HEK293 (cell line): ENCODE results near the gene TRIM69.

Source experiments
- CTCF ChIA-PET: fragments of 350-600 bp; formaldehyde crosslinking; extraction: SDS; loops from one replicate; lab custom pipeline; 2021; ENCODE audit warnings: antibody characterized with exemption; lab: Yijun Ruan, JAX
- POLR2A ChIA-PET: fragments of 300-600 bp; formaldehyde crosslinking; extraction: SDS; loops from one replicate; lab custom pipeline; 2020; ENCODE audit warnings: antibody characterized with exemption, inconsistent platforms; lab: Yijun Ruan, JAX
- H3K27ac ChIP-seq: fragments of 200-500 bp; sonication (Bioruptor generic); 2 replicates; pipeline ENCODE4 v1.5.1; 2014; ENCODE audit warnings: low read depth, low read length, control low read depth, inconsistent platforms; ENCODE audit errors: extremely low read depth
- H3K36me3 ChIP-seq, 2 experiments: fragments of 200-500 bp in 1 of 2; sonication (Bioruptor generic) in 1 of 2; 1 replicate in 1 of 2; 2 replicates in 1 of 2; pipeline ENCODE4 v1.5.1; 2014 to 2017; ENCODE audit warnings: inconsistent platforms in 2 of 2, low read length in 2 of 2; ENCODE audit not compliant: control insufficient read depth in 2 of 2, insufficient read depth in 1 of 2
- H3K4me1 ChIP-seq: fragments of 200-500 bp; sonication (Bioruptor generic); 2 replicates; pipeline ENCODE4 v1.5.1; 2014; ENCODE audit warnings: mild to moderate bottlenecking, low read length, inconsistent platforms; ENCODE audit not compliant: control insufficient read depth, insufficient read depth
- H3K4me3 ChIP-seq: 2 replicates; pipeline ENCODE4 v1.5.1; 2011; ENCODE audit warnings: low read depth, mild to moderate bottlenecking, control low read depth, low read length, moderate library complexity
- H3K9me3 ChIP-seq: fragments of 200-500 bp; sonication (Bioruptor generic); 2 replicates; pipeline ENCODE4 v1.5.1; 2014; ENCODE audit warnings: low read depth, low read length, inconsistent platforms; ENCODE audit not compliant: control insufficient read depth, insufficient read depth
- GFI1B ChIP-seq: fragments of 450-650 bp; formaldehyde crosslinking; IDR thresholded peaks from 2 replicates; pipeline ENCODE4 v1.5.1; 2016; ENCODE audit warnings: missing biosample characterization, missing genetic modification characterization
- KLF16 ChIP-seq: fragments of 450-650 bp; formaldehyde crosslinking; IDR thresholded peaks from 2 replicates; pipeline ENCODE4 v1.5.1; 2017; ENCODE audit warnings: missing biosample characterization, missing genetic modification characterization
- KLF7 ChIP-seq: fragments of 450-650 bp; formaldehyde crosslinking; IDR thresholded peaks from 2 replicates; pipeline ENCODE4 v1.5.1; 2016; ENCODE audit warnings: missing biosample characterization, missing genetic modification characterization, borderline replicate concordance
- OSR2 ChIP-seq: fragments of 450-650 bp; formaldehyde crosslinking; IDR thresholded peaks from 2 replicates; pipeline ENCODE4 v1.5.1; 2016; ENCODE audit warnings: missing biosample characterization, missing genetic modification characterization
- SP7 ChIP-seq: fragments of 450-650 bp; formaldehyde crosslinking; IDR thresholded peaks from 2 replicates; pipeline ENCODE4 v1.5.1; 2016; ENCODE audit warnings: missing biosample characterization, missing genetic modification characterization
- TRIM28 ChIP-seq: IDR thresholded peaks from 2 replicates; pipeline ENCODE4 v1.6.1; 2011; ENCODE audit warnings: low read length, control low read depth, borderline replicate concordance
- YY1 ChIP-seq: fragments of 450-650 bp; formaldehyde crosslinking; IDR thresholded peaks from 2 replicates; pipeline ENCODE4 v1.5.1; 2018; ENCODE audit warnings: missing biosample characterization, missing genetic modification characterization
- ZBTB48 ChIP-seq: fragments of 450-650 bp; formaldehyde crosslinking; IDR thresholded peaks from 2 replicates; pipeline ENCODE4 v1.5.1; 2016; ENCODE audit warnings: missing biosample characterization, missing genetic modification characterization
- ZFHX2 ChIP-seq: fragments of 450-650 bp; formaldehyde crosslinking; conservative IDR thresholded peaks from 2 replicates; pipeline ENCODE4 v1.5.1; 2016; ENCODE audit warnings: missing biosample characterization, missing genetic modification characterization
- ZNF10 ChIP-seq: fragments of 450-650 bp; formaldehyde crosslinking; IDR thresholded peaks from 2 replicates; pipeline ENCODE4 v1.5.1; 2017; ENCODE audit warnings: missing biosample characterization, missing genetic modification characterization
- ZNF112 ChIP-seq: fragments of 450-650 bp; formaldehyde crosslinking; IDR thresholded peaks from 2 replicates; pipeline ENCODE4 v1.5.0; 2017; ENCODE audit warnings: missing biosample characterization, missing genetic modification characterization
- ZNF121 ChIP-seq: fragments of 450-650 bp; formaldehyde crosslinking; IDR thresholded peaks from 2 replicates; pipeline ENCODE4 v1.5.1; 2016; ENCODE audit warnings: missing biosample characterization, missing genetic modification characterization
- ZNF175 ChIP-seq: fragments of 450-650 bp; formaldehyde crosslinking; IDR thresholded peaks from 2 replicates; pipeline ENCODE4 v1.5.1; 2016; ENCODE audit warnings: missing biosample characterization, missing genetic modification characterization
- ZNF214 ChIP-seq: fragments of 450-650 bp; formaldehyde crosslinking; IDR thresholded peaks from 2 replicates; pipeline ENCODE4 v1.5.1; 2017; ENCODE audit warnings: missing biosample characterization, mild to moderate bottlenecking, missing genetic modification characterization, borderline replicate concordance
- ZNF311 ChIP-seq: fragments of 450-650 bp; formaldehyde crosslinking; IDR thresholded peaks from 2 replicates; pipeline ENCODE4 v1.5.1; 2017; ENCODE audit warnings: missing biosample characterization, missing genetic modification characterization, borderline replicate concordance
- TF ChIP-seq, protein P1 (sequence below): fragments of 450-650 bp; formaldehyde crosslinking; IDR thresholded peaks from 2 replicates; pipeline ENCODE4 v1.5.1; 2016; ENCODE audit warnings: missing biosample characterization, missing genetic modification characterization
- TF ChIP-seq, protein P2 (sequence below): fragments of 450-650 bp; formaldehyde crosslinking; optimal IDR thresholded peaks from 2 replicates; pipeline ENCODE3; 2016; ENCODE audit warnings: missing biosample characterization, mild to moderate bottlenecking, missing genetic modification characterization
- TF ChIP-seq, protein P3 (sequence below): fragments of 450-650 bp; formaldehyde crosslinking; IDR thresholded peaks from 2 replicates; pipeline ENCODE4 v1.5.1; 2016; ENCODE audit warnings: missing biosample characterization, missing genetic modification characterization
- TF ChIP-seq, protein P4 (sequence below): fragments of 450-650 bp; formaldehyde crosslinking; IDR thresholded peaks from 2 replicates; pipeline ENCODE4 v1.5.1; 2017; ENCODE audit warnings: missing biosample characterization, mild to moderate bottlenecking, missing genetic modification characterization, moderate library complexity

TRIM69 gene

DNA sequence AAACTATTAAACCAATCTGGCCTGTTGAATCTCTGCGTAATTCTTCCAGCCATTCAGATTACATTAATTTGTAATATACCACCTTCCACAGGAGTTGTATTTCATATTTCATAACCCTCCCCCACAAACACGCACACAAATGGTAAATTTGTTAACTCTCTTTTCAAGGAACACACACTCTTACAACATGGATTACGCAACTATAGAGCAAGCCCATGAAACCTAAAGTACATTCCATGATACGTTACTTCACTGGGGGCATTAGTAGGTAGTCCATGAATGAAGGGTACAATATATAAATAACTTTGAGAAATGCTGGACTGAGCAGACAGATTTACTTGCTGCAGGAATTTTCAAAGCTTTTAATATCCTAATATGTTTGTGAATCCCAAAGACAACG, 65.0 kb downstream of the TRIM69 start (continued):
- TF ChIP-seq, protein P1, sequence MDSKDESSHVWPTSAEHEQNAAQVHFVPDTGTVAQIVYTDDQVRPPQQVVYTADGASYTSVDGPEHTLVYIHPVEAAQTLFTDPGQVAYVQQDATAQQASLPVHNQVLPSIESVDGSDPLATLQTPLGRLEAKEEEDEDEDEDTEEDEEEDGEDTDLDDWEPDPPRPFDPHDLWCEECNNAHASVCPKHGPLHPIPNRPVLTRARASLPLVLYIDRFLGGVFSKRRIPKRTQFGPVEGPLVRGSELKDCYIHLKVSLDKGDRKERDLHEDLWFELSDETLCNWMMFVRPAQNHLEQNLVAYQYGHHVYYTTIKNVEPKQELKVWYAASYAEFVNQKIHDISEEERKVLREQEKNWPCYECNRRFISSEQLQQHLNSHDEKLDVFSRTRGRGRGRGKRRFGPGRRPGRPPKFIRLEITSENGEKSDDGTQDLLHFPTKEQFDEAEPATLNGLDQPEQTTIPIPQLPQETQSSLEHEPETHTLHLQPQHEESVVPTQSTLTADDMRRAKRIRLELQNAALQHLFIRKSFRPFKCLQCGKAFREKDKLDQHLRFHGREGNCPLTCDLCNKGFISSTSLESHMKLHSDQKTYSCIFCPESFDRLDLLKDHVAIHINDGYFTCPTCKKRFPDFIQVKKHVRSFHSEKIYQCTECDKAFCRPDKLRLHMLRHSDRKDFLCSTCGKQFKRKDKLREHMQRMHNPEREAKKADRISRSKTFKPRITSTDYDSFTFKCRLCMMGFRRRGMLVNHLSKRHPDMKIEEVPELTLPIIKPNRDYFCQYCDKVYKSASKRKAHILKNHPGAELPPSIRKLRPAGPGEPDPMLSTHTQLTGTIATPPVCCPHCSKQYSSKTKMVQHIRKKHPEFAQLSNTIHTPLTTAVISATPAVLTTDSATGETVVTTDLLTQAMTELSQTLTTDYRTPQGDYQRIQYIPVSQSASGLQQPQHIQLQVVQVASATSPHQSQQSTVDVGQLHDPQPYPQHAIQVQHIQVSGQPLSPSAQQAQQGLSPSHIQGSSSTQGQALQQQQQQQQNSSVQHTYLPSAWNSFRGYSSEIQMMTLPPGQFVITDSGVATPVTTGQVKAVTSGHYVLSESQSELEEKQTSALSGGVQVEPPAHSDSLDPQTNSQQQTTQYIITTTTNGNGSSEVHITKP (tag by site-specific recombination): no peak
- TF ChIP-seq, protein P2, sequence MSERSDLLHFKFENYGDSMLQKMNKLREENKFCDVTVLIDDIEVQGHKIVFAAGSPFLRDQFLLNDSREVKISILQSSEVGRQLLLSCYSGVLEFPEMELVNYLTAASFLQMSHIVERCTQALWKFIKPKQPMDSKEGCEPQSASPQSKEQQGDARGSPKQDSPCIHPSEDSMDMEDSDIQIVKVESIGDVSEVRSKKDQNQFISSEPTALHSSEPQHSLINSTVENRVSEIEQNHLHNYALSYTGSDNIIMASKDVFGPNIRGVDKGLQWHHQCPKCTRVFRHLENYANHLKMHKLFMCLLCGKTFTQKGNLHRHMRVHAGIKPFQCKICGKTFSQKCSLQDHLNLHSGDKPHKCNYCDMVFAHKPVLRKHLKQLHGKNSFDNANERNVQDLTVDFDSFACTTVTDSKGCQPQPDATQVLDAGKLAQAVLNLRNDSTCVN (tag by site-specific recombination): no peak
- TF ChIP-seq ZNF10: no peak
- no peak for TF ChIP-seq ZNF175 (tag by site-specific recombination)
- TF ChIP-seq ZFHX2 (tag by site-specific recombination): no peak
- TF ChIP-seq, all 188 proteins: peak for 0

DNA sequence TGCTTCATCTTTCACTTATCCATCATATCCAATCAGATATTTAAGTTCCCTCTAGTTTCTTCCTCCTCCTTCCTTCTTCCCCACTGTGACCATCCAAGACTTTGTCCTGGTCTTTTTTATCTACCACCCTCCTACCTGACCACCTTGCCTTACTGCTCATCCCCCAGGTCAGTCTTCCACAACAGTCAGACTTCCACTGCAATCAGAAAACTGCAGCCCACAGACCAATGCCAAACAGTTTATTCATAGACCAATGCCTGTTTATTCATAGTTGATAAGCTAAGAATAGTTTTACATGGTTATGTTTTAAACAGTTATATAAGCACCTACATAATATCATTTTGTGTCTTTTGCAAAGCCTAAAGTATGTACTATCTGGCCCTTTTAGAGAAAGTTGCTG, 65.5 kb downstream of the TRIM69 start:
- no peaks in the 10 kb centered on the region for H3K9me3 ChIP-seq
- TF ChIP-seq TRIM28: no peak
- TF ChIP-seq ZBTB48 (tag by site-specific recombination): no peak
- CTCF ChIA-PET: interaction anchor here (1.3 kb wide), 1 partner anchor 10 kb away, joined by 5 read pairs; no protein-coding TSS in a partner anchor
- H3K36me3 ChIP-seq: no peaks in the 10 kb centered on the region
- H3K4me3 ChIP-seq: no peak overlapping the region
- no peaks in the 10 kb centered on the region for H3K4me1 ChIP-seq
- POLR2A ChIA-PET: no interaction called here
- no peak overlapping the region for H3K27ac ChIP-seq

DNA sequence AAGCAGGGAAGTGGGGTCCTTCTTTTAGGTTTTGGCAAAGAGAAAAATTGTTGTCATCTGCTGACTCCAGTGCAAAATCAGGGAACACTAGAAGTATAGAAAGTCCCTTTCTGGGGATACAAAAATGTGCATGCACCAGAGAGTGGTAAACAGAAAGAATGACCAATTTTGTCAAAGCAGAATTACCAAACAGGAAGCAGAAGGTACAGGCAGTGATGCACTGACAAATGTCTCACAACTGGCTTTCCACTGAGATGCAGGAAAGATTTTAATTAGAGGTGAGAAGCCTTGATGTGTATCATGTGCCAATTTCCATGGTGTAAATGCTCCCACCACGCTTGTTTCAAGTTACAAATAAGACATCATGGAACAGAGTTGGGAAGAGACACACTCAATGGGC, 66.0 kb downstream of the TRIM69 start:
- ChIA-PET CTCF (interaction anchor here (1.3 kb wide), 1 partner anchor 11 kb away, joined by 5 read pairs; no protein-coding TSS in a partner anchor), POLR2A (no interaction called here)
- Histone ChIP-seq H3K4me3 (no peak overlapping the region), H3K4me1 (no peaks in the 10 kb centered on the region), H3K9me3 (no peaks in the 10 kb centered on the region), H3K27ac (no peak overlapping the region), H3K36me3 (no peaks in the 10 kb centered on the region)
- TF ChIP-seq KLF16 (tag by site-specific recombination) (no peak), ZNF121 (no peak), ZNF112 (0 out of 2 replicates have a peak, but pooled peaks have one; percentile 49), GFI1B (tag by site-specific recombination) (no peak)
- TF ChIP-seq, protein P3, sequence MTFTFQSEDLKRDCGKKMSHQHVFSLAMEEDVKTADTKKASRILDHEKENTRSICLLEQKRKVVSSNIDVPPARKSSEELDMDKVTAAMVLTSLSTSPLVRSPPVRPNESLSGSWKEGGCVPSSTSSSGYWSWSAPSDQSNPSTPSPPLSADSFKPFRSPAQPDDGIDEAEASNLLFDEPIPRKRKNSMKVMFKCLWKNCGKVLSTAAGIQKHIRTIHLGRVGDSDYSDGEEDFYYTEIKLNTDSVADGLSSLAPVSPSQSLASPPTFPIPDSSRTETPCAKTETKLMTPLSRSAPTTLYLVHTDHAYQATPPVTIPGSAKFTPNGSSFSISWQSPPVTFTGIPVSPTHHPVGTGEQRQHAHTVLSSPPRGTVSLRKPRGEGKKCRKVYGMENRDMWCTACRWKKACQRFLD (tag by site-specific recombination): no peak

DNA sequence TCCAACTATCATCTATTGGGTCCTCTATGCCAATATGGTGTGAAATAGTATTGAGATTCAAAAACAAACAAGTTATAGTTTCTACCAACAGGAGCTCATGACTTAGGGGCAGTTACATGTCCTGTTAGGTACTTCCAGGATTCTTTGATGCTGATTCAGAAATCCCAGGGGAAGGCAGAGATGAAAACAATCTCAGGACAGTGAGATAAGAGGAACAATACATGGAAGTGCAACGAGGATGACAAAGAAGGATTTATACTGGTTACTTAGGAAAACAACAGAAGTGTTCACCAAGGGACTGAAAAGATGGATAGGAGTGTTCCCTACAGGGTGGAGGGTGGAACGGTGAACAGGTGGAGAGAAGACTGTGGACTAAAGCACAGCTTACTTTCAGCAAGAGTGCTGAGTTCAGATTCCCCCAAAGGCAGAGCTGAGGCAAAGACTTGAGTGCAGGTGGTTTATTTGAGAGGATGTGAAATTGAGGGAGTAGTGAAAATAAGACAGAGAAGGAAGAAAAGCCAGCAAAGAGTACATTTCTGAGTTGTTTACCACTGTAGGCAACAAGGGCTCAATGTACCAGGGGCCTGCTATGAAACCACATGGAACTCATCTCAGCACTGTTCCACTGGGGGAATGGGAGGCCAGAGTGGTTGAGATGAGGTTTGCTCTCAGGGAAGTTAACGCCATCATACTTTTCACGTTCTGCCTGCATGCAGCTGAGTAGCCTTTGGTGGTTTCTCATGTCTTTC, 68.1 kb downstream of the TRIM69 start:
- Histone ChIP-seq H3K36me3 (no peaks in the 10 kb centered on the region), H3K9me3 (no peaks in the 10 kb centered on the region), H3K27ac (no peak overlapping the region), H3K4me1 (no peaks in the 10 kb centered on the region), H3K4me3 (no peak overlapping the region)
- ChIA-PET POLR2A (no interaction called here), CTCF (interaction anchor here (0.7 kb wide), 1 partner anchor 37 kb away, joined by 3 read pairs; no protein-coding TSS in a partner anchor)
- no peak for TF ChIP-seq SP7
- TF ChIP-seq, protein P4, sequence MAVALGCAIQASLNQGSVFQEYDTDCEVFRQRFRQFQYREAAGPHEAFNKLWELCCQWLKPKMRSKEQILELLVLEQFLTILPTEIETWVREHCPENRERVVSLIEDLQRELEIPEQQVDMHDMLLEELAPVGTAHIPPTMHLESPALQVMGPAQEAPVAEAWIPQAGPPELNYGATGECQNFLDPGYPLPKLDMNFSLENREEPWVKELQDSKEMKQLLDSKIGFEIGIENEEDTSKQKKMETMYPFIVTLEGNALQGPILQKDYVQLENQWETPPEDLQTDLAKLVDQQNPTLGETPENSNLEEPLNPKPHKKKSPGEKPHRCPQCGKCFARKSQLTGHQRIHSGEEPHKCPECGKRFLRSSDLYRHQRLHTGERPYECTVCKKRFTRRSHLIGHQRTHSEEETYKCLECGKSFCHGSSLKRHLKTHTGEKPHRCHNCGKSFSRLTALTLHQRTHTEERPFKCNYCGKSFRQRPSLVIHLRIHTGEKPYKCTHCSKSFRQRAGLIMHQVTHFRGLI (tag by site-specific recombination): no peak
- no peak for TF ChIP-seq ZNF311 (tag by site-specific recombination)
- no peak for TF ChIP-seq ZNF214 (tag by site-specific recombination)
- no peak for TF ChIP-seq OSR2 (tag by site-specific recombination)
- TF ChIP-seq YY1 (tag by site-specific recombination): no peak
- no peak for TF ChIP-seq KLF7 (tag by site-specific recombination)
